GM19397 (cell line): ENCODE data around the gene KCNK1.

Experiments used
- ATAC-seq: cut with Tn5 transposase; IDR thresholded peaks from one replicate; pipeline ENCODE4 v1.9.1; 2021; ENCODE audit warnings: mild to moderate bottlenecking, moderate library complexity; ENCODE audit not compliant: unreplicated experiment

KCNK1 gene

GRCh38 chr1:233695901-233696300, 82.0 kb downstream of the KCNK1 start:
- ATAC-seq: no peak

- ATAC-seq: no peak
Measured at GRCh38 chr1:233700338-233700737, 86.4 kb downstream of the KCNK1 start.

GRCh38 chr1:233704170-233704897, 90.4 kb downstream of the KCNK1 start:
- ATAC-seq: no peak

GRCh38 chr1:233704898-233705723, 91.2 kb downstream of the KCNK1 start:
- ATAC-seq: no peak

GRCh38 chr1:233707153-233707879, 93.4 kb downstream of the KCNK1 start:
- ATAC-seq: no peak

GRCh38 chr1:233707880-233708815, 94.2 kb downstream of the KCNK1 start:
- no peak for ATAC-seq

GRCh38 chr1:233710031-233710430, 96.1 kb downstream of the KCNK1 start:
- ATAC-seq: no peak

DNA sequence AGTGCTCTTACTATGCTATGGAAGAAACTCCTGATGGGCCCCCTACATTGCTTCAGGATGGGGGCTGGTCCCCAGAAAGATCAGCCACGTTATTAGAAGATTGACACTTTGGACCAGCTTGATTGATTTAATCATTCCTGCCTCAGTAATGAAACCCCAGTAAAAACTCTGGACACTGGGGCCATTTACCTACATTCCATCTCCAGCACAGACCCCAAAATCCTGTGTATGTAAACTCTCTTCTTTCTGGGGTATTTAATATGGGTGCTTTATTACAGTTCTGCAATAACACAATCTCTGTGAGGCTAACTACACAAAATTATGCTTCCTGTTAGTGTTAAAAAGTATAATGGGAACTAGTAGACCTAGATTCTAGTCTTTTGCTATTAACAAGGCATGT, 96.6 kb downstream of the KCNK1 start:
- no peak for ATAC-seq

- ATAC-seq: no peak
Measured at GRCh38 chr1:233714631-233715217, 100.8 kb downstream of the KCNK1 start.

DNA sequence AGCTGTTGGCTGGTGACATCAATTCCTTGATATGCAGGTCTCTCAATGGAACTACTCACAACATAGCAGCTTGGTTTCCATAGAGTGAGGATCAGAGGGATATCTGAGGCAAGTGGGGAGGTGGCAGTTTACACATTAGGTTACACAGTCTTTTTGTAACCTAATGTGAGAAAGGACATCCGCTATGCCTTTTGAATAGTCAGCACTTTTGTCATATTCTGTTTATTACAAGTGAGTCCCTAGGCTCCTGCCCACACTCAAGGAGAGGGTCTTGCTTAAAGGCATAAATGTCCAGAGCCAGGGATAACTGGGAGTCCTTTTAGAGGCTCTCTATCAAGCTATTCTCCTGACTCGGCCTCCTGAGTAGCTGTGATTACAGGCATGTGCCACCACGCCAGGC, 104.2 kb downstream of the KCNK1 start:
- ATAC-seq: no peak

GRCh38 chr1:233719655-233720341, 105.9 kb downstream of the KCNK1 start:
- ATAC-seq: no peak

DNA sequence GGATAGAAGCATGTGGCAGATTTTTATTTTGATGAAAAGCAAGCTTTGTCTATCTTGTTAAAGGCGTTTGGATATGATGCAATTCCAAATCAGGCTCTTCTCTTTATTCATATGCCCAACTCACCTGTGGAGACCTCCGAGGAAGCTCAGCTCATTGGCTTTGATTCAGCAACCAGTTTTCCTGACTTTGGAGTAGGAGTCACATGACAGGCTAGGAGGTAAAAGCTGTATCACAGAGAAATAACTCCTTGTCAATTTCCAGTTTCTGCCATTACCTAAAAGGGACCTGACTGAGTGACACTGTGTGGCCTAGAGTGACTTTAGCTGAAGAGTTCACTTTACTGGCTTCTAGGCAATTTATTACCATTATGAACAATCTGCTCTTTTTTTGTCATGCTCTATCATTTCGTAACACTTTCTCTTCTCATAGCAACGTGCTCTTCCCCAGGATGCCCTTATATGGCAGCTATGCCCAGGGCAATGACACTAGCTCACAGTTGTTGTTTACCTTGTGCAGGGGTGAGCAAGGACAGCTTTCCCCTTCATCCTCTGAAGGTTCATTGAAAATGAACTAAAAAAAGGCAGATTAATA, 107.2 kb downstream of the KCNK1 start:
- ATAC-seq: no peak
